ENCODE measurements around the gene COL26A1. TPM values are rescaled to one million over a fixed set of nuclear protein-coding genes. Genes with fewer than 3 reads are reported as not detected.
A peak's percentile ranks its signal among the peaks of the same experiment; 100 is the strongest.
"Not testable (repeated sequence)": the region's sequence is repeated elsewhere in the genome, so short reads cannot be mapped to it uniquely, and the experiment has no call there.

Gene COL26A1
- total and polyA plus RNA-seq, 7 donors = 0.13 TPM; not detected in 6

GRCh38 chr7:101466871-101467270 is 104.2 kb downstream of the COL26A1 start:
- DNase-seq = peak; percentile 17
- 30 to 67% methylated on average over 6 of the region's 6 CpGs for WGBS, 2 donors
- no peak overlapping the region for H3K4me3 ChIP-seq
- peaks cover 0 to 6% (median 0%) of the 10 kb centered on the region in 3 donors for H3K27me3 ChIP-seq
- H3K36me3 ChIP-seq = no peaks in the 10 kb centered on the region
- no peaks in the 10 kb centered on the region for H3K9me3 ChIP-seq
- intact Hi-C loops (cut with DNase I) = no loop called here
- no peak for TF ChIP-seq EP300 (IDR thresholded peaks at IDR 0.05)
- no peak for TF ChIP-seq CTCF (IDR thresholded peaks at IDR 0.05)
- TF ChIP-seq POLR2A (IDR thresholded peaks at IDR 0.05) = no peak
- no peak for TF ChIP-seq POLR2AphosphoS5 (IDR thresholded peaks at IDR 0.05)
- no peaks in the 10 kb centered on the region for H3K4me1 ChIP-seq
- no peak overlapping the region for H3K27ac ChIP-seq

GRCh38 chr7:101468546-101469275 is 106.0 kb downstream of the COL26A1 start:
- H3K4me3 ChIP-seq = no peak overlapping the region
- 61 to 66% methylated on average over 14 of the region's 14 CpGs for WGBS, 2 donors
- H3K36me3 ChIP-seq = no peaks in the 10 kb centered on the region
- H3K27me3 ChIP-seq = peaks cover 0 to 6% (median 0%) of the 10 kb centered on the region in 3 donors
- H3K27ac ChIP-seq = no peak overlapping the region
- no peaks in the 10 kb centered on the region for H3K9me3 ChIP-seq
- H3K4me1 ChIP-seq = no peaks in the 10 kb centered on the region
- intact Hi-C loops (cut with DNase I) = no loop called here
- TF ChIP-seq CTCF (IDR thresholded peaks at IDR 0.05) (no peak), POLR2AphosphoS5 (IDR thresholded peaks at IDR 0.05) (no peak), EP300 (IDR thresholded peaks at IDR 0.05) (no peak), POLR2A (IDR thresholded peaks at IDR 0.05) (no peak)
- peak; percentile 32 for DNase-seq

GRCh38 chr7:101470668-101471487 is 108.2 kb downstream of the COL26A1 start:
- intact Hi-C loops (cut with DNase I) = no loop called here
- peak; percentile 48 for DNase-seq
- Histone ChIP-seq H3K36me3 (no peaks in the 10 kb centered on the region), H3K4me1 (no peaks in the 10 kb centered on the region), H3K27ac (no peak overlapping the region), H3K9me3 (no peaks in the 10 kb centered on the region), H3K4me3 (no peak overlapping the region), H3K27me3 (peaks cover 0 to 6% (median 0%) of the 10 kb centered on the region in 3 donors)
- TF ChIP-seq CTCF (IDR thresholded peaks at IDR 0.05) = no peak
- 58 to 75% methylated on average over 9 of the region's 9 CpGs for WGBS, 2 donors

GRCh38 chr7:101474178-101474577 is 111.5 kb downstream of the COL26A1 start:
- H3K36me3 ChIP-seq = no peaks in the 10 kb centered on the region
- no peak for TF ChIP-seq POLR2AphosphoS5 (IDR thresholded peaks at IDR 0.05)
- no peak for TF ChIP-seq EP300 (IDR thresholded peaks at IDR 0.05)
- no peak for TF ChIP-seq POLR2A (IDR thresholded peaks at IDR 0.05)
- no peak for TF ChIP-seq CTCF (IDR thresholded peaks at IDR 0.05)
- H3K9me3 ChIP-seq = peaks cover 0 to 7% (median 0%) of the 10 kb centered on the region in 4 donors
- H3K4me1 ChIP-seq = no peaks in the 10 kb centered on the region
- DNase-seq = no peak
- no peaks in the 10 kb centered on the region for H3K27me3 ChIP-seq
- H3K27ac ChIP-seq = no peak overlapping the region
- WGBS, 2 donors = 39 to 55% methylated on average over 5 of the region's 5 CpGs
- intact Hi-C loops (cut with DNase I) = no loop called here
- H3K4me3 ChIP-seq = no peak overlapping the region

GRCh38 chr7:101475691-101476090 is 113.0 kb downstream of the COL26A1 start:
- DNase-seq; H3K4me3 ChIP-seq; H3K4me1 ChIP-seq; H3K27ac ChIP-seq; H3K27me3 ChIP-seq; H3K36me3 ChIP-seq; intact Hi-C loops (cut with DNase I): not testable (repeated sequence)
- peaks cover 0 to 11% (median 0%) of the 10 kb centered on the region in 4 donors for H3K9me3 ChIP-seq
- 94 to 95% methylated on average over 2 of the region's 2 CpGs for WGBS, 2 donors
